Osteoblast (primary cell): Measurements from ENCODE around the gene RACGAP1. TPM values are rescaled to one million over a fixed set of nuclear protein-coding genes. Genes with fewer than 3 reads are reported as not detected.

ENCODE experiments used
- DNase-seq: peaks from one replicate; pipeline ENCODE4 v3.0.0; 2011; ENCODE audit warnings: low spot score, mixed read lengths; ENCODE audit not compliant: insufficient read length; ENCODE audit errors: missing footprints
- H2AFZ ChIP-seq: 2 replicates; pipeline ENCODE4 v1.6.0; 2011; ENCODE audit warnings: mild to moderate bottlenecking, low read length
- H3K27ac ChIP-seq: 2 replicates; pipeline ENCODE4 v1.5.1; 2011; ENCODE audit warnings: mild to moderate bottlenecking, low read depth, low read length, moderate library complexity
- H3K27me3 ChIP-seq: 2 replicates; pipeline ENCODE4 v1.6.0; 2012; ENCODE audit warnings: mild to moderate bottlenecking, control low read depth, inconsistent platforms, low read length, moderate library complexity; ENCODE audit not compliant: insufficient read depth
- H3K36me3 ChIP-seq: 2 replicates; pipeline ENCODE4 v1.5.1; 2011; ENCODE audit warnings: mild to moderate bottlenecking, low read length, control low read depth, moderate library complexity; ENCODE audit not compliant: insufficient read depth
- H3K4me1 ChIP-seq: 2 replicates; pipeline ENCODE4 v1.5.1; 2011; ENCODE audit warnings: mild to moderate bottlenecking, low read length, control low read depth, moderate library complexity; ENCODE audit not compliant: insufficient read depth
- H3K4me2 ChIP-seq: 2 replicates; pipeline ENCODE4 v1.6.0; 2011; ENCODE audit warnings: mild to moderate bottlenecking, low read length; ENCODE audit not compliant: insufficient read depth
- H3K4me3 ChIP-seq: fragments of 200-600 bp; sonication (generic); 3 replicates; pipeline ENCODE4 v1.5.1; 2012; ENCODE audit warnings: mild to moderate bottlenecking, low read length, inconsistent platforms; ENCODE audit not compliant: insufficient read depth
- H3K79me2 ChIP-seq: 2 replicates; pipeline ENCODE4 v1.6.0; 2012; ENCODE audit warnings: mild to moderate bottlenecking, low read length, control low read depth, inconsistent platforms; ENCODE audit not compliant: insufficient read depth
- H3K9me3 ChIP-seq: 2 replicates; pipeline ENCODE4 v1.5.1; 2011; ENCODE audit warnings: low read depth, low read length, control low read depth
- H4K20me1 ChIP-seq: 2 replicates; pipeline ENCODE4 v1.6.0; 2012; ENCODE audit warnings: mild to moderate bottlenecking, low read length, control low read depth; ENCODE audit not compliant: insufficient read depth
- total RNA-seq: library from RNA; depleted of rRNA; stranded (reverse); fragments of >200 nt; gene quantifications from 2 replicates; pipeline ENCODE4 v1.2.3, GENCODE V29; 2012
- TF ChIP-seq, protein P1 (sequence below): IDR thresholded peaks from 2 replicates; pipeline ENCODE4 v1.5.1; 2011; ENCODE audit warnings: mild to moderate bottlenecking, low read depth, low read length, moderate library complexity; ENCODE audit errors: extremely low read depth

The RACGAP1 gene
- total RNA-seq, 1 donor = 12.7 TPM

DNA sequence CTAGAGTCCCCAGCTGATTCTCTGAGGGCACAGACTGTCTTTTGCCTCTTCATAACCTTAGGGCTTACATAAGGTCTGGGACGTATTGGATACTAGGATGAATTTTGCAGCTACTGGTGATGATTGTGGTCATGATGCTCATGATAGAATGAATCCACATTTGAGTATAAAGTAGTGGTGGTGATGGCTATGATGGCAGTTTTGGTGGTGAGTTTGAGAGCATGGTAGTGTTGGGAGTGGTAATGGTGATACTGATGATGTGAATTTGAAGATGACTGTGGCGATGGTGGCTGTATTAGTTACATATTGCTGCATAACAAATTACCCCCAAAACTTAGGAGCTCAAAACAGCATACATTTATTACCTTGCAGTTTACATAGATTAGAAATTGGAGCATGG is 18.0 kb upstream of the RACGAP1 start:
- Histone ChIP-seq H3K4me2 (no peak overlapping the region), H3K4me1 (peaks cover 3% of the 10 kb centered on the region), H3K4me3 (no peak overlapping the region), H3K27ac (no peak overlapping the region), H4K20me1 (no peaks in the 10 kb centered on the region), H3K27me3 (no peaks in the 10 kb centered on the region), H3K79me2 (no peaks in the 10 kb centered on the region), H3K9me3 (no peaks in the 10 kb centered on the region), H2AFZ (no peak overlapping the region), H3K36me3 (no peaks in the 10 kb centered on the region)
- TF ChIP-seq, protein P1, sequence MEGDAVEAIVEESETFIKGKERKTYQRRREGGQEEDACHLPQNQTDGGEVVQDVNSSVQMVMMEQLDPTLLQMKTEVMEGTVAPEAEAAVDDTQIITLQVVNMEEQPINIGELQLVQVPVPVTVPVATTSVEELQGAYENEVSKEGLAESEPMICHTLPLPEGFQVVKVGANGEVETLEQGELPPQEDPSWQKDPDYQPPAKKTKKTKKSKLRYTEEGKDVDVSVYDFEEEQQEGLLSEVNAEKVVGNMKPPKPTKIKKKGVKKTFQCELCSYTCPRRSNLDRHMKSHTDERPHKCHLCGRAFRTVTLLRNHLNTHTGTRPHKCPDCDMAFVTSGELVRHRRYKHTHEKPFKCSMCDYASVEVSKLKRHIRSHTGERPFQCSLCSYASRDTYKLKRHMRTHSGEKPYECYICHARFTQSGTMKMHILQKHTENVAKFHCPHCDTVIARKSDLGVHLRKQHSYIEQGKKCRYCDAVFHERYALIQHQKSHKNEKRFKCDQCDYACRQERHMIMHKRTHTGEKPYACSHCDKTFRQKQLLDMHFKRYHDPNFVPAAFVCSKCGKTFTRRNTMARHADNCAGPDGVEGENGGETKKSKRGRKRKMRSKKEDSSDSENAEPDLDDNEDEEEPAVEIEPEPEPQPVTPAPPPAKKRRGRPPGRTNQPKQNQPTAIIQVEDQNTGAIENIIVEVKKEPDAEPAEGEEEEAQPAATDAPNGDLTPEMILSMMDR = no peak
- DNase-seq = no peak

DNA sequence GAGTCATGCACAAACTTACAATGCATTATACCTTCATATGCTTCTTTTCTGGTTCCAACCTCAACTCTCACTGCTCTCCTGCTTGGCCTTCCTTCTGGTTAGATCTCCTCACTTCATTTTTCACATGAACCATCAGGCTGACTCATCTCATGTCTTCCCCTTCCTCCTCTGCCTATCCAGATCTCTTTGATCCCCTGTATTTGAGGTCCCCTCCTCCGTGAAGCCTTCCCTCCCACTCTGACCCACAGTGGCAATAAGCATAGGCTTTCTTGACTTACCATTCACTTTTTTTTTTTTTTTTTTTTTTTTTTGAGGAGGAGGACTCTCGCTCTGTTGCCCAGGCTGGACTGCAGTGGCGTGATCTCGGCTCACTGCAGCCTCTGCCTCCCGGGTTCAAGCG is 17.4 kb upstream of the RACGAP1 start:
- H3K79me2 ChIP-seq = no peaks in the 10 kb centered on the region
- H4K20me1 ChIP-seq = no peaks in the 10 kb centered on the region
- no peaks in the 10 kb centered on the region for H3K9me3 ChIP-seq
- H3K27me3 ChIP-seq = no peaks in the 10 kb centered on the region
- H2AFZ ChIP-seq = no peak overlapping the region
- peaks cover 3% of the 10 kb centered on the region for H3K4me1 ChIP-seq
- H3K27ac ChIP-seq = no peak overlapping the region
- TF ChIP-seq, protein P1 = no peak
- no peak overlapping the region for H3K4me2 ChIP-seq
- H3K4me3 ChIP-seq = no peak overlapping the region
- peak; percentile 75 for DNase-seq
- H3K36me3 ChIP-seq = no peaks in the 10 kb centered on the region

DNA sequence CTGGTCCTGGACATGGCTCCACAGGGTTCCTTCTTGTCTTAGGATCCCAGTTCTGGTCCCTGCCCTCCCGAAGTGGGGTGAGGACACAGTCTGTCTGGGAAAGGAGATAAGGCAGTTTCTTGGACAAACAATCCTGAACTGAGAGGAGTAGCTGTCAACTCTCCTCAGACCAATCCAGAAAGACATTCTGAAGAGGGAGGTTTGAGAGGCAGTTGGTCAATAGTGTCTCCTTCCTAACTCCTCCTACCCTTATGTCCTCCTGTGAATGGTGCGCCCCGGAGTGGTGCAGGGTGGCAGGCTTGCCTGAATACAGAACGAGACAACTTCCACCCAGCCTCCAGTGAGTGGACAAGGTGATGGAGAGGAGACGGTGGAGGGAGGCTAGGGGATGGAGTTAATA is 16.7 kb upstream of the RACGAP1 start:
- no peak overlapping the region for H2AFZ ChIP-seq
- no peak overlapping the region for H3K4me2 ChIP-seq
- peaks cover 3% of the 10 kb centered on the region for H3K4me1 ChIP-seq
- H3K4me3 ChIP-seq = no peak overlapping the region
- no peaks in the 10 kb centered on the region for H4K20me1 ChIP-seq
- no peaks in the 10 kb centered on the region for H3K27me3 ChIP-seq
- no peaks in the 10 kb centered on the region for H3K36me3 ChIP-seq
- TF ChIP-seq, protein P1 = no peak
- H3K79me2 ChIP-seq = no peaks in the 10 kb centered on the region
- H3K9me3 ChIP-seq = no peaks in the 10 kb centered on the region
- DNase-seq = no peak
- no peak overlapping the region for H3K27ac ChIP-seq

DNA sequence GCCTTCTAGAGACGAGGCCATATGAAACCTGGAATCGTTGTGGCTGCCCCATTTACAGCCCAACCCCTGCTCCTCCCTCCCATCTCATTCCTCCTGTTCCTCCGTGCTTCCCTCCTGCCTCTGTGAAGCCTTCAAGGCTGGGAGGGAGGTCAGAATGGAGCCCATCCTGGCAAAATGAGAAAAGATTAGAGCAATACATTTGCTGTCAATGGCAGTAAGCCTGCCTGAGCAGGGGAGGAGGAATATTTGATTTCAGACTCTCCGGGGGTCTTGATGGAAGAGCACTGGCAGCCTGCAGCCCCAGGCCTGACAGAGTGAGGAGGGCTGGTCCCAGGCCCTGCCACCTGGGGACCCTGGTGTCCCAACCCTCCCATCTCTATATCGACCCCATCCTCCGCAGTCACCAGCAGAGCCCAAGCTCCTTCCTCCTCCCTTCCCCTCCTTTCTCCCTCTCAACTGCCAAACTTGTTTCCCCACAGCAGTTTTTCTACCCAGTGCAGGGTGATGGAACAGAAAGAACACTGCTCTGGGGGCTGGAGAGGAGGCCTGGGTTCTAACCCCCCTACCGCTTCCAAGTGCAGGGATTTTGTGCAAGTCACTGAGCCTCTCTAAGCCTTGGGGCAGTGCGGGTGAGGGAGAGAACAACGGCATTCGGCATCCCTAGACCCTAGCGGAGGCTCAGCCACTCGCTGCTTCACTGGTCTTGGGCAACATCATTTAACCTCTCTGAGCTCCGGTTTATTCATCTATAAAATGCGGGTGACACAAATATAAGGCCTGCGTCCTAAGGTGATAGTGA is 16.0 kb upstream of the RACGAP1 start:
- no peak overlapping the region for H3K4me3 ChIP-seq
- no peaks in the 10 kb centered on the region for H3K36me3 ChIP-seq
- H3K79me2 ChIP-seq = no peaks in the 10 kb centered on the region
- no peaks in the 10 kb centered on the region for H4K20me1 ChIP-seq
- H3K27me3 ChIP-seq = no peaks in the 10 kb centered on the region
- H3K27ac ChIP-seq = no peak overlapping the region
- DNase-seq = peak; percentile 44
- TF ChIP-seq, protein P1 = no peak
- H3K4me1 ChIP-seq = peaks cover 3% of the 10 kb centered on the region
- peak overlapping the region; percentile 29 for H2AFZ ChIP-seq
- H3K4me2 ChIP-seq = no peak overlapping the region
- no peaks in the 10 kb centered on the region for H3K9me3 ChIP-seq
